Activated naive CD4-positive, alpha-beta T cell treated with anti-CD3 and anti-CD28 coated beads, Interleukin-2, amount 50 U/mL, for 16 hours (primary cell): ENCODE measurements around the gene PLEKHG2.
"Not testable (repeated sequence)": the region's sequence is repeated elsewhere in the genome, so short reads cannot be mapped to it uniquely, and the experiment has no call there.

Source experiments
- DNase-seq: peaks from one replicate; pipeline ENCODE4 v3.0.0-alpha.2; 2020

The PLEKHG2 gene, protein sequence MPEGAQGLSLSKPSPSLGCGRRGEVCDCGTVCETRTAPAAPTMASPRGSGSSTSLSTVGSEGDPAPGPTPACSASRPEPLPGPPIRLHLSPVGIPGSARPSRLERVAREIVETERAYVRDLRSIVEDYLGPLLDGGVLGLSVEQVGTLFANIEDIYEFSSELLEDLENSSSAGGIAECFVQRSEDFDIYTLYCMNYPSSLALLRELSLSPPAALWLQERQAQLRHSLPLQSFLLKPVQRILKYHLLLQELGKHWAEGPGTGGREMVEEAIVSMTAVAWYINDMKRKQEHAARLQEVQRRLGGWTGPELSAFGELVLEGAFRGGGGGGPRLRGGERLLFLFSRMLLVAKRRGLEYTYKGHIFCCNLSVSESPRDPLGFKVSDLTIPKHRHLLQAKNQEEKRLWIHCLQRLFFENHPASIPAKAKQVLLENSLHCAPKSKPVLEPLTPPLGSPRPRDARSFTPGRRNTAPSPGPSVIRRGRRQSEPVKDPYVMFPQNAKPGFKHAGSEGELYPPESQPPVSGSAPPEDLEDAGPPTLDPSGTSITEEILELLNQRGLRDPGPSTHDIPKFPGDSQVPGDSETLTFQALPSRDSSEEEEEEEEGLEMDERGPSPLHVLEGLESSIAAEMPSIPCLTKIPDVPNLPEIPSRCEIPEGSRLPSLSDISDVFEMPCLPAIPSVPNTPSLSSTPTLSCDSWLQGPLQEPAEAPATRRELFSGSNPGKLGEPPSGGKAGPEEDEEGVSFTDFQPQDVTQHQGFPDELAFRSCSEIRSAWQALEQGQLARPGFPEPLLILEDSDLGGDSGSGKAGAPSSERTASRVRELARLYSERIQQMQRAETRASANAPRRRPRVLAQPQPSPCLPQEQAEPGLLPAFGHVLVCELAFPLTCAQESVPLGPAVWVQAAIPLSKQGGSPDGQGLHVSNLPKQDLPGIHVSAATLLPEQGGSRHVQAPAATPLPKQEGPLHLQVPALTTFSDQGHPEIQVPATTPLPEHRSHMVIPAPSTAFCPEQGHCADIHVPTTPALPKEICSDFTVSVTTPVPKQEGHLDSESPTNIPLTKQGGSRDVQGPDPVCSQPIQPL (N-terminal part only)

GRCh38 chr19:39412100-39412866 is at the start of gene PLEKHG2:
Gene PLEKHG2, plus strand, starts transcription at chr19:39412669. Its CDS starts 1,418 bp downstream, at chr19:39414087.
- DNase-seq = peak; percentile 91

DNA sequence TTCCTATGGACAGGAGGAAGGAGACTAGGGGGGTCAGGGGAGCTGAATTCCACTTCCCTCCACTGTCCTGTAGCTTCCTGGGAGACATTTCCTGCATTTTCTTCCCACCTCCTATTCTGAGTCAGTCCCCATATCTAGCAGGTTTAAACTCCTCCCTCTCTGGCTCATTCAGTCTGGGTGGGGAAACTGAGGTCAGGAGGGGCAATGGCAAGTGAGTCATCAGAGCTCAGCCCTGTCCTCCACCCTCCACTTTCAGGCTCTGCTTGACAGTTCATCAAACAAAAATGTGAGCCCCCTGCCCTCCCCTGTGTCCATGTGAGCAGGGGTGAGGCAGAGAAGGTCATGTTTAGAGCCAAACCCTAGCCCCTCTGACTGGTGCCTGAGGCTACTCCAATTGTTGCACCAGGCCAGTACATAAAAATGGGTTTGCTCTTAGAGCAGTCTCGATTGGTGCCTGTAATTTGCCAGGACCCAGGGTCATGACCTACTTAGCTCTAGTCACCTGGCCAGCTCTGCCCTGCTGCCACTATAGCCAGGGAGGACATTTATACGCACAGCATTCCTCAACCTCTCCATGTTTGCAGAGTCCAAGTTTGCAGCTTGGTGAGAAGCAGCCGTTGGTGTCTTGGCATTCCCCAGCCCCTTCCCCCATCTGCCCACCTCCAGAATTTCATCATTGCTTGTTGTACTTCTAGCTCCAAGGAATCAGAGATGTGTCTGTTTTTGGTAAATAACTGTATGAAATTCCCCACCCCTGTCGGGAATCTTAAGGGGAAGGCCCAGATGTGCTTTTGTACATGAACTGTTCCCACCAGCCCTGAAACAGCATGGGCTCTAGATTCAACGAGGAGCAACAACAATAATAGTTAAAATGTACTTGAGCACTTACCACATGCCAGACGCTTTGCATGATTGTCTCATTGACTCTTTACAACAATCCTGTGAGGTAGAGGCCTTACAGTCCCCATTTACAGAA is 49.5 kb upstream of the PLEKHG2 start:
- DNase-seq = no peak

- no peak for DNase-seq
These were observed 48.5 kb upstream of the PLEKHG2 start for GRCh38 chr19:39363901-39364457.

GRCh38 chr19:39365531-39365930 is 46.9 kb upstream of the PLEKHG2 start:
- no peak for DNase-seq

GRCh38 chr19:39369200-39369599 is 43.3 kb upstream of the PLEKHG2 start:
- no peak for DNase-seq

GRCh38 chr19:39370735-39371134 is 41.7 kb upstream of the PLEKHG2 start:
- no peak for DNase-seq

GRCh38 chr19:39372047-39372802 is 40.2 kb upstream of the PLEKHG2 start:
- DNase-seq = no peak

GRCh38 chr19:39372941-39373340 is 39.5 kb upstream of the PLEKHG2 start:
- no peak for DNase-seq

- no peak for DNase-seq
These were observed 36.5 kb upstream of the PLEKHG2 start for GRCh38 chr19:39375929-39376328.

DNA sequence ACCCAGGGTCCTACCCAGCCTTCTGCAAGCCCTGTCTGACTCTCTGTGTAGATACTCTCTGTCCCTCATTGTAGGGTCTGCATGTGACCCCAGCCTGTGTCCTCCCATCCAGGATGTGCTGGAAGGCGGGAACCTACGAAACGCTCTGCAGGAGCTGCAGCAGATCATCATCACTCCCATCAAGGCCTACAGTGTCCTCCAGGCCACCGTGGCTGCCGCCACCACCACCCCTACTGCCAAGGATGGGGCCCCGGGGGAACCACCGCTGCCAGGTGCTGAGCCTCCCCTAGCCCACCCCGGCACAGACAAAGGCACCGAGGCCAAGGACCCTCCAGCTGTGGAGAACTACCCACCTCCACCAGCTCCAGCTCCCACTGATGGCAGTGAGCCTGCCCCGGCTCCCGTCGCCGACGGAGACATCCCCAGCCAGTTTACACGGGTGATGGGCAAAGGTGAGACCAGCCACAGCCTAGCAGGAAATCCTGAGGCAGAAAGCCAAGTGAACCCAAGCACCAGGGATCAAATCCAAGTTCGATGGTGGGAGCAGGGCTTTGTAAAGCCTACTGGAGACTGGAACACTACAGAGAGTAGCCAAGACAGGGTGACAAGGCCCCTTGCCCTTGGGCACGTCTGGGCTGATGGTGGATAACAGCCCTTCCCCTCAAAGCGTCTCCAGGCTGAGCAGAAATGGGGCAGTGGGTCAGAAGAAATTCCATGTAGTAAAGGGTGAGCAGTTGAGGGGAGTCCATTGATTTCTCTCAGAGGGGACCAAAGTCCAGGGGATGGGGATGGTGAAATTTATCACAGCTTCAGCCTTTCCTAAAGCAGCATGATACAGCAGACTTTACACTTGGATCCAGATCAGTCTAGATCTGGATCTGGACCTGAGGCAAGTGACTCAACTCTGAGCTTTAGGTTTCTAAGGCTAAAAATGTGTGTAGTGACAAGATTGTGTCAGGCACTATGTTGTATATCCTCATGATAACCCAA is 34.8 kb upstream of the PLEKHG2 start:
- DNase-seq = no peak

DNA sequence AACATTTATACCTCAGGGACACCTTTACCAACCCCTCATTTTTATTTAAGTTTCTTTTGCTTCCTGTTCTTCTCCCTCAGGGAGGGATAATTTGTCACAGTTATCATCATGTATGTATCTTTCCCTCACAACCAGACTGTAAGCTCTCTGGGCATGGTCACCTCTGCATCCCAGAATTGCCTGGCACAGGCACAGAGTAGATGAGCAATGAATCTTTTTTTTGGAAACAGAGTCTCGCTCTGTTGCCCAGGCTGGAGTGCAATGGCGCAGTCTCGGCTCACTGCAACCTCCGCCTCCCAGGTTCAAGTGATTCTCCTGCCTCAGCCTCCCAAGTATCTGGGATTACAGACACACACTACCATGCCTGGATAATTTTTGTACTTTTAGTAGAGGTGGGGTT is 33.1 kb upstream of the PLEKHG2 start:
- not testable (repeated sequence) for DNase-seq

DNA sequence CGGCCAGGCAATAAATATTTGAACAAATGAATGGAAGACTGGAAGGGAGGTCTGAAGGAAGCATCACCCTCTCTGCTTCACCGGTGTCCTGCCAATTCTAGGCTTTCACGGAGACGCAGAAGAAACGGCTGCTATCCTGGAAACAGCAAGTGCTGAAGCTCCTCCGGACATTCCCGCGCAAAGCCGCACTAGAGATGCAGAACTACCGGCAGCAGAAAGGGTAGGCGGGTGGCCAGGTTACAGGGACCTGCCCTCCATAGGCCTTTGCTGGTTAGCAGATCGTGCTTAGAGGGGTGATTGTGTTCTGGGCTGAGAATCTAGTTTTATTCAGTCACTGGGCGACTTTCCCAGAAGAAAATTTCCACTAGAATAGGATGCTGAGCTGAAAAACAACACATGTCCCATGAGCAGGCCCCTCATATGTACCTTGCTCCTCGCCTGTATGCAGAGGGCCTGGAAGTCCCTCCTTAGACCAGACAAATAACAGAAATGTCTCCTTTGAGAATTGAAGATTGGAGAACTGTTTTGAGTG is 32.5 kb upstream of the PLEKHG2 start:
- DNase-seq = no peak

- DNase-seq = no peak
These were observed 31.7 kb upstream of the PLEKHG2 start for GRCh38 chr19:39380521-39381502.

- no peak for DNase-seq
These were observed 30.4 kb upstream of the PLEKHG2 start for GRCh38 chr19:39381910-39382611.

DNA sequence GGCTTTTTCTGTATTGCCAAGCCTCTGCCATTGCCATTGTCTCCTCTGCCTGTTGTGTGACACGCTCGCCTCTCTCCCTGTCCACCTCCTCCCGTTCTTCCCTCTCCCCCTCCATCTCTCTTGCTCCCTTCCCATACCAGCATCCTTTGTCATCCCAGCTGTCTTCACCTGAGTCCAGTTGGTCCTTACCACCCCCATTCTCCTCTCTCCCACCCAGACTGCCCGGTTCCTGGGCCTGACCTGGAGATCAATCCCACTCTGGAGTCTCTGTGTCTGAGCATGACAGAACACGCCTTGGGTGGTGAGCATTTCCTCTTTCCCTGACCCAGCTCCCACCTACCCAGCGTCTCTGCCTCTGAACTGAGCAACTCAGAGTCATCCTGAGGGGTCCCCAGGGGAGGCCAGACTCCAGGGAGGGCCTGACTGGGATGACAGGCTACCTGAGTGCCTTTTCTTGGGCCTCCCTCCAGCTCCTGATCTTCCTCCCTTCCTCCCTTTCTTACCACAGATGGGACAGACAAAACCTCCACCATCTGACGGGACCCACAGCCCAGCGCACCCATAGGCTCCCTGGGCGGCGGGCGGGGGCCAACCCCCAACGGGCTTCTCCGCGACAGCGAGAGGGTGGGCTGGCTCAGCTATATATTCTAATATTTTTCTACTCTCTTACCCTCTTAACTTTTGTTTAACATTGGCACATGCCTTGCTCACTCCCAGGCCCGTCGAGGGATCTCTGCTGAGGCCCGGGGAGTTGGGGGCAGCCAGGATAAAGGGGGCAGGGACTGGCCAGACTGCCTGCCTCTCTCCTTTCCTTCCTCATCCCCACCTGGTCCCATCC is 29.3 kb upstream of the PLEKHG2 start:
- DNase-seq = no peak
